Endothelial cell of umbilical vein (primary cell): Measurements from ENCODE around the gene ZBTB39. TPM values are rescaled to one million over a fixed set of nuclear protein-coding genes. Genes with fewer than 3 reads are reported as not detected.

Experiments used
- BruUV-seq: library from RNA; stranded (reverse); fragments of 400-500 nt; replicated peaks from 2 replicates; lab custom pipeline; 2021; lab: Mats Ljungman, UMichigan
- CTCF ChIA-PET: fragments of 300-600, 350-600 bp; sonication (Branson Sonifier 250); formaldehyde crosslinking; loops from one replicate; lab custom pipeline; 2021; ENCODE audit warnings: antibody characterized with exemption, inconsistent platforms; lab: Charles Lee
- POLR2A ChIA-PET: fragments of 300-600, 350-600 bp; sonication (Branson Sonifier 250); formaldehyde crosslinking; loops from one replicate; lab custom pipeline; 2021; ENCODE audit warnings: antibody characterized with exemption, inconsistent platforms; lab: Charles Lee
- DNase-seq: peaks from one replicate; pipeline ENCODE4 v3.0.0-alpha.2; 2011; ENCODE audit warnings: low read depth, low spot score
- FAIRE-seq: peaks from 2 replicates; lab custom pipeline; 2011; peaks lifted over from hg19 to GRCh38; lab: Jason Lieb, UNC
- H2AFZ ChIP-seq: 2 replicates; pipeline ENCODE4 v1.6.0; 2012; ENCODE audit warnings: low read depth, low read length, control low read depth, inconsistent platforms
- H3K27ac ChIP-seq: 2 replicates; pipeline ENCODE4 v1.5.1; 2011; ENCODE audit warnings: low read depth, mild to moderate bottlenecking, control low read depth, low read length, moderate library complexity; ENCODE audit not compliant: insufficient read depth
- H3K27me3 ChIP-seq, 2 experiments: 2 replicates each; pipeline versions ENCODE4 v1.6.0 to v1.6.1; 2011; ENCODE audit warnings: low read length in 2 of 2, mixed read lengths in 1 of 2; ENCODE audit not compliant: control insufficient read depth in 2 of 2, insufficient read depth in 2 of 2
- H3K36me3 ChIP-seq, 2 experiments: 2 replicates in 1 of 2; 3 replicates in 1 of 2; pipeline ENCODE4 v1.5.1; 2011; ENCODE audit warnings: low read length in 2 of 2, mild to moderate bottlenecking in 1 of 2, moderate library complexity in 1 of 2; ENCODE audit not compliant: control insufficient read depth in 2 of 2, insufficient read depth in 2 of 2; ENCODE audit errors: extremely low read depth in 1 of 2
- H3K4me1 ChIP-seq: 3 replicates; pipeline ENCODE4 v1.5.1; 2011; ENCODE audit warnings: mild to moderate bottlenecking, low read length; ENCODE audit not compliant: control insufficient read depth, insufficient read depth; ENCODE audit errors: extremely low read depth
- H3K4me2 ChIP-seq: 2 replicates; pipeline ENCODE4 v1.6.1; 2011; ENCODE audit warnings: low read length, control low read depth, mixed read lengths; ENCODE audit not compliant: insufficient read depth
- H3K4me3 ChIP-seq, 3 experiments: fragments of 200-600 bp in 1 of 3; sonication (generic), shearing (Covaris generic) in 1 of 3; replicated peaks in 1 of 3; 2 replicates each; pipeline ENCODE4 v1.5.1; 2011 to 2016; ENCODE audit warnings: control low read depth in 3 of 3, low read length in 3 of 3, mild to moderate bottlenecking in 2 of 3, inconsistent platforms in 1 of 3, low read depth in 1 of 3, moderate library complexity in 1 of 3; ENCODE audit not compliant: insufficient read depth in 1 of 3
- H3K79me2 ChIP-seq: 2 replicates; pipeline ENCODE4 v1.6.0; 2012; ENCODE audit warnings: low read length, inconsistent platforms; ENCODE audit not compliant: control insufficient read depth, insufficient read depth
- H3K9ac ChIP-seq: replicated peaks from 2 replicates; pipeline ENCODE3; 2011; ENCODE audit warnings: low read length, control low read depth; ENCODE audit not compliant: insufficient read depth; ENCODE audit errors: extremely low read depth
- H3K9me1 ChIP-seq: replicated peaks from 3 replicates; pipeline ENCODE4 v1.6.0; 2011; ENCODE audit warnings: mild to moderate bottlenecking, low read length; ENCODE audit not compliant: control insufficient read depth, insufficient read depth; ENCODE audit errors: extremely low read depth
- H3K9me3 ChIP-seq: replicated peaks from 2 replicates; pipeline ENCODE4 v1.5.1; 2012; ENCODE audit warnings: low read length, inconsistent platforms; ENCODE audit not compliant: control insufficient read depth, insufficient read depth
- H4K20me1 ChIP-seq: replicated peaks from 2 replicates; pipeline ENCODE3; 2011; ENCODE audit warnings: mild to moderate bottlenecking, low read length; ENCODE audit not compliant: control insufficient read depth, insufficient read depth; ENCODE audit errors: extremely low read depth
- CTCF ChIP-seq, 2 donors: IDR thresholded peaks; 1 replicate in 1 of 2; 2 replicates in 1 of 2; pipeline ENCODE4 v1.5.1; 2011; ENCODE audit warnings: low read length in 2 of 2, mild to moderate bottlenecking in 2 of 2, moderate library complexity in 2 of 2, control low read depth in 1 of 2, inconsistent platforms in 1 of 2, low read depth in 1 of 2; ENCODE audit not compliant: insufficient read depth in 1 of 2; ENCODE audit errors: extremely low read depth in 1 of 2
- EZH2 ChIP-seq: IDR thresholded peaks from 2 replicates; pipeline ENCODE4 v1.6.1; 2012; ENCODE audit warnings: borderline replicate concordance, low read depth, mild to moderate bottlenecking, moderate library complexity, low read length, inconsistent platforms; ENCODE audit not compliant: severe bottlenecking
- FOS ChIP-seq: IDR thresholded peaks from 2 replicates; pipeline ENCODE4 v1.6.1; 2011; ENCODE audit warnings: mild to moderate bottlenecking, low read length, moderate library complexity, borderline replicate concordance; ENCODE audit not compliant: insufficient read depth
- GATA2 ChIP-seq: IDR thresholded peaks from 2 replicates; pipeline ENCODE4 v1.7.0; 2011; ENCODE audit warnings: low read depth, mild to moderate bottlenecking, moderate library complexity, mixed read lengths, low read length; ENCODE audit not compliant: insufficient read length, insufficient read depth
- JUN ChIP-seq: IDR thresholded peaks from 2 replicates; pipeline ENCODE4 v1.6.1; 2011; ENCODE audit warnings: borderline replicate concordance, low read depth; ENCODE audit not compliant: insufficient read length, insufficient read depth
- MAX ChIP-seq: IDR thresholded peaks from 2 replicates; pipeline ENCODE4 v1.6.1; 2011; ENCODE audit not compliant: insufficient read depth, insufficient read length
- MYC ChIP-seq: IDR thresholded peaks from one replicate; pipeline ENCODE4 v1.6.1; 2011; ENCODE audit warnings: mild to moderate bottlenecking, low read depth, low read length
- POLR2A ChIP-seq: IDR thresholded peaks from 2 replicates; pipeline ENCODE4 v1.6.1; 2012; ENCODE audit warnings: low read depth, mild to moderate bottlenecking, control low read depth, low read length
- POLR2AphosphoS5 ChIP-seq: IDR thresholded peaks from 2 replicates; pipeline ENCODE4 v1.6.1; 2012; ENCODE audit warnings: low read depth, mild to moderate bottlenecking, control low read depth, low read length, moderate library complexity; ENCODE audit not compliant: insufficient read depth
- dilution Hi-C: fragments of 300-500 bp; cut with MboI; formaldehyde crosslinking; loops from one replicate; pipeline ENCODE4 v1.15.0; 2019; ENCODE audit warnings: low sequenced_read_pairs; ENCODE audit not compliant: extremely low pct_ligation_motif_present
- intact Hi-C: fragments of 100-400 bp; cut with micrococcal nuclease; formaldehyde crosslinking; loops from one replicate; pipeline ENCODE4 v1.10.0; 2022
- polyA plus RNA-seq, 4 experiments: library from polyadenylated mRNA; depleted of rRNA in 3 of 4; stranded (reverse) in 3 of 4; unstranded in 1 of 4; fragments of >200 nt; gene quantifications; 2 replicates each; pipeline versions ENCODE4 v1.2.1 to v1.2.3, GENCODE V29; 2011 to 2012; ENCODE audit warnings: missing spikeins in 1 of 4
- total RNA-seq: library from RNA; stranded (reverse); gene quantifications from 2 replicates; pipeline ENCODE4 v1.2.3, GENCODE V29; 2021

The ZBTB39 gene
- total and polyA plus RNA-seq, 2 donors (not counting 3 experiments of a cell fraction or from before 2014, with no cell fraction given) = 5.9 to 8.5 TPM

GRCh38 chr12:57019983-57020719, 13.8 kb upstream of the ZBTB39 start:
- no peak overlapping the region for H3K9ac ChIP-seq
- dilution Hi-C loops (no loop called here), intact Hi-C loops (no loop called here)
- H3K4me2 ChIP-seq = no peak overlapping the region
- H3K9me1 ChIP-seq = no peaks in the 10 kb centered on the region
- ChIA-PET CTCF (interaction anchor here (1.3 to 1.6 kb wide), 4 partner anchors 11 to 244 kb away, joined by 3 to 7 read pairs (median 4); no protein-coding TSS in a partner anchor), POLR2A (no interaction called here)
- peaks cover 2 to 4% of the 10 kb centered on the region in 2 experiments for H3K27me3 ChIP-seq
- no peaks in the 10 kb centered on the region for H3K36me3 ChIP-seq
- no peak for DNase-seq
- no peak overlapping the region for H2AFZ ChIP-seq
- TF ChIP-seq FOS (no peak), CTCF (IDR thresholded peaks at IDR 0.05; ENCODE audit: extremely low read depth in 1 of 2, insufficient read depth in 1 of 2, low read depth in 1 of 2, low read length in 2 of 2) (no peak)
- no TSS peak for BruUV-seq
- H3K4me1 ChIP-seq = no peaks in the 10 kb centered on the region
- H4K20me1 ChIP-seq = no peaks in the 10 kb centered on the region
- no peaks in the 10 kb centered on the region for H3K9me3 ChIP-seq
- H3K79me2 ChIP-seq = no peaks in the 10 kb centered on the region
- no peak overlapping the region for H3K4me3 ChIP-seq
- no peak for FAIRE-seq
- no peak overlapping the region for H3K27ac ChIP-seq

- Histone ChIP-seq H3K36me3 (no peaks in the 10 kb centered on the region), H3K9me1 (no peaks in the 10 kb centered on the region), H3K4me2 (no peak overlapping the region), H3K27ac (no peak overlapping the region), H3K4me3 (no peak overlapping the region), H3K9ac (no peak overlapping the region), H3K27me3 (peaks cover 6 to 10% of the 10 kb centered on the region in 2 experiments), H2AFZ (no peak overlapping the region), H3K79me2 (no peaks in the 10 kb centered on the region), H3K9me3 (no peaks in the 10 kb centered on the region), H3K4me1 (no peaks in the 10 kb centered on the region), H4K20me1 (no peaks in the 10 kb centered on the region)
- BruUV-seq = no TSS peak
- ChIA-PET CTCF (interaction anchor here (0.9 to 1.5 kb wide), 8 partner anchors 8 to 243 kb away, joined by 3 to 7 read pairs (median 4); no protein-coding TSS in a partner anchor), POLR2A (no interaction called here)
- DNase-seq (no peak), FAIRE-seq (no peak)
- TF ChIP-seq FOS (no peak), EZH2 (no peak), POLR2A (no peak), MAX (no peak), JUN (no peak), GATA2 (no peak), MYC (no peak), CTCF (IDR thresholded peaks at IDR 0.05; ENCODE audit: extremely low read depth in 1 of 2, insufficient read depth in 1 of 2, low read depth in 1 of 2, low read length in 2 of 2) (no peak), POLR2AphosphoS5 (no peak)
- intact Hi-C loops = no loop called here
- dilution Hi-C loops = no loop called here
Observed at GRCh38 chr12:57018906-57019305, 12.6 kb upstream of the ZBTB39 start.
